ENCODE measurements around the gene TFF1. TPM values are rescaled to one million over a fixed set of nuclear protein-coding genes. Genes with fewer than 3 reads are reported as not detected.
A peak's percentile ranks its signal among the peaks of the same experiment; 100 is the strongest.

TFF1 gene
- total and polyA plus RNA-seq, 2 of the 4 experiments (the other 2 are of a cell fraction), result not detected

DNA sequence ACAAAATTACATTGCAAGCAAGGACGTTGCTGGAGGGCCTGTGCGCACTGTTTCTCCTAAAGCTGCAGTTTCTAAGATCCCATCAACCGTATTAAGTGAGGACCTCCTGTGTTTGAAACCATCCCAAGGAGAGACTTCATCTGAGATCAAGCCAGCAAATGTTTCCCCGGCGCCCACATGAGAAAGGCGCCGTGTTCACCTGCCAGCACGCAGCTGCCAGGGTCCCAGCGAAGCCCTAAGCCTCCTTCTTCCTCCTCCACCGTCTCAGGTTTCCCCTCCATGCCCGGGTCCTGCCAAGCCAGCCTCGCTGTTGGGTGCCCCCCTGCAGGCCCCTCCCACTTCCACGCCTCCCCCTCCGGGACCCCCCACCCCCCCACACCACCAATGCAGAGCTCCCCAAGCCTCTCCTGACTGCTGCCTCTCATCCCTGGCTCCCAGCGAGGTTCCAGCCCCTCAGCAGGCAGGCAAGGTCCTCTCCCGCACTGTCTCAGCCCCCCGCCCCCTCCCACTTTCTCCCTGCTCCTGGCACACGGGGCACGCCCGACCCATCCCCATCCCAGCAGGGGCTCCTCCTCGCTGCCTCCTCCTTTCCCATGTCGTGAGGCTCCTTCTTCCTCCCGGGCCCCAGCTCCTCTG, 8.6 kb upstream of the TFF1 start:
- H4K20me1 ChIP-seq (ENCODE audit: insufficient read depth, low read length), result no peaks in the 10 kb centered on the region
- peaks cover 28% of the 10 kb centered on the region; the same call in 1 of the 2 replicates for H3K27me3 ChIP-seq (ENCODE audit: control insufficient read depth, insufficient read depth, low read length)
- no peak overlapping the region for H2AK5ac ChIP-seq (ENCODE audit: low read depth, low read length)
- no peaks in the 10 kb centered on the region for H3K79me1 ChIP-seq (ENCODE audit: low read depth in 1 of 2, low read length in 2 of 2)
- in situ Hi-C loops (cut with MboI; ENCODE audit: low sequenced_read_pairs), result no loop called here
- no peak overlapping the region for H3K4me2 ChIP-seq (ENCODE audit: low read depth, low read length)
- BruUV-seq (replicated peaks), result no TSS peak
- H4K5ac ChIP-seq (ENCODE audit: low read depth, low read length), result no peak overlapping the region
- ChIA-PET CTCF (no interaction called here), POLR2A (ENCODE audit: unreplicated experiment) (no interaction called here)
- dilution Hi-C loops (cut with HindIII; ENCODE audit: low sequenced_read_pairs, unreplicated experiment), result no loop called here
- no peak overlapping the region for H4K91ac ChIP-seq (ENCODE audit: insufficient read depth, low read depth, low read length)
- H3K9me3 ChIP-seq (ENCODE audit: control insufficient read depth, insufficient read depth, low read length), result no peaks in the 10 kb centered on the region
- no peak overlapping the region for H3K9ac ChIP-seq (ENCODE audit: low read depth, low read length)
- DNase-seq (no peak), ATAC-seq (ENCODE audit: low read depth) (no peak)
- no peak overlapping the region for H4K8ac ChIP-seq (ENCODE audit: low read depth in 2 of 2, low read length in 2 of 2)
- no peak overlapping the region for H3K4ac ChIP-seq (ENCODE audit: low read depth, low read length)
- H2BK120ac ChIP-seq (ENCODE audit: low read depth, low read length), result no peak overlapping the region
- no peak overlapping the region for H3K18ac ChIP-seq (ENCODE audit: low read depth, low read length)
- no peak overlapping the region for H3K14ac ChIP-seq (replicated peaks; ENCODE audit: low read depth, low read length)
- no peaks in the 10 kb centered on the region for H3K9me1 ChIP-seq (ENCODE audit: insufficient read depth, low read length)
- H3K56ac ChIP-seq (ENCODE audit: extremely low read depth, insufficient read depth, low read length), result no peak overlapping the region
- no peak overlapping the region for H2BK20ac ChIP-seq (ENCODE audit: low read depth, low read length)
- no peaks in the 10 kb centered on the region for H3K4me1 ChIP-seq (ENCODE audit: control insufficient read depth, insufficient read depth, low read length)
- no peak overlapping the region for H3K23ac ChIP-seq (ENCODE audit: low read depth, low read length)
- TF ChIP-seq MXI1 (IDR thresholded peaks at IDR 0.05; ENCODE audit: borderline replicate concordance, low read depth, low read length), result no peak
- TF ChIP-seq BHLHE40 (IDR thresholded peaks at IDR 0.05; ENCODE audit: low read depth, low read length), result no peak
- TF ChIP-seq RFX5 (IDR thresholded peaks at IDR 0.05; ENCODE audit: low read depth, low read length), result no peak
- no peak for TF ChIP-seq MAZ (IDR thresholded peaks at IDR 0.05; ENCODE audit: borderline replicate concordance, low read depth, low read length)
- no peak for TF ChIP-seq FOS (IDR thresholded peaks at IDR 0.05; ENCODE audit: low read depth, low read length)
- TF ChIP-seq, protein P1, sequence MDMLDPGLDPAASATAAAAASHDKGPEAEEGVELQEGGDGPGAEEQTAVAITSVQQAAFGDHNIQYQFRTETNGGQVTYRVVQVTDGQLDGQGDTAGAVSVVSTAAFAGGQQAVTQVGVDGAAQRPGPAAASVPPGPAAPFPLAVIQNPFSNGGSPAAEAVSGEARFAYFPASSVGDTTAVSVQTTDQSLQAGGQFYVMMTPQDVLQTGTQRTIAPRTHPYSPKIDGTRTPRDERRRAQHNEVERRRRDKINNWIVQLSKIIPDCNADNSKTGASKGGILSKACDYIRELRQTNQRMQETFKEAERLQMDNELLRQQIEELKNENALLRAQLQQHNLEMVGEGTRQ (IDR thresholded peaks at IDR 0.05; ENCODE audit: low read depth, low read length), result no peak
- TF ChIP-seq, protein P2, sequence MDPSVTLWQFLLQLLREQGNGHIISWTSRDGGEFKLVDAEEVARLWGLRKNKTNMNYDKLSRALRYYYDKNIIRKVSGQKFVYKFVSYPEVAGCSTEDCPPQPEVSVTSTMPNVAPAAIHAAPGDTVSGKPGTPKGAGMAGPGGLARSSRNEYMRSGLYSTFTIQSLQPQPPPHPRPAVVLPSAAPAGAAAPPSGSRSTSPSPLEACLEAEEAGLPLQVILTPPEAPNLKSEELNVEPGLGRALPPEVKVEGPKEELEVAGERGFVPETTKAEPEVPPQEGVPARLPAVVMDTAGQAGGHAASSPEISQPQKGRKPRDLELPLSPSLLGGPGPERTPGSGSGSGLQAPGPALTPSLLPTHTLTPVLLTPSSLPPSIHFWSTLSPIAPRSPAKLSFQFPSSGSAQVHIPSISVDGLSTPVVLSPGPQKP (IDR thresholded peaks at IDR 0.05; ENCODE audit: borderline replicate concordance, low read depth, low read length), result no peak
- no peak for TF ChIP-seq POLR2A (IDR thresholded peaks at IDR 0.05; ENCODE audit: low read depth, low read length)
- TF ChIP-seq CEBPB (IDR thresholded peaks at IDR 0.05; ENCODE audit: low read depth, low read length), result no peak
- no peak for TF ChIP-seq SMC3 (IDR thresholded peaks at IDR 0.05; ENCODE audit: low read depth, low read length)
- TF ChIP-seq MAFK (IDR thresholded peaks at IDR 0.05; ENCODE audit: low read depth, low read length), result no peak
- TF ChIP-seq, protein P3, sequence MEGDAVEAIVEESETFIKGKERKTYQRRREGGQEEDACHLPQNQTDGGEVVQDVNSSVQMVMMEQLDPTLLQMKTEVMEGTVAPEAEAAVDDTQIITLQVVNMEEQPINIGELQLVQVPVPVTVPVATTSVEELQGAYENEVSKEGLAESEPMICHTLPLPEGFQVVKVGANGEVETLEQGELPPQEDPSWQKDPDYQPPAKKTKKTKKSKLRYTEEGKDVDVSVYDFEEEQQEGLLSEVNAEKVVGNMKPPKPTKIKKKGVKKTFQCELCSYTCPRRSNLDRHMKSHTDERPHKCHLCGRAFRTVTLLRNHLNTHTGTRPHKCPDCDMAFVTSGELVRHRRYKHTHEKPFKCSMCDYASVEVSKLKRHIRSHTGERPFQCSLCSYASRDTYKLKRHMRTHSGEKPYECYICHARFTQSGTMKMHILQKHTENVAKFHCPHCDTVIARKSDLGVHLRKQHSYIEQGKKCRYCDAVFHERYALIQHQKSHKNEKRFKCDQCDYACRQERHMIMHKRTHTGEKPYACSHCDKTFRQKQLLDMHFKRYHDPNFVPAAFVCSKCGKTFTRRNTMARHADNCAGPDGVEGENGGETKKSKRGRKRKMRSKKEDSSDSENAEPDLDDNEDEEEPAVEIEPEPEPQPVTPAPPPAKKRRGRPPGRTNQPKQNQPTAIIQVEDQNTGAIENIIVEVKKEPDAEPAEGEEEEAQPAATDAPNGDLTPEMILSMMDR (conservative IDR thresholded peaks at IDR 0.05; ENCODE audit: low read depth, low read length), result no peak
- TF ChIP-seq CHD1 (IDR thresholded peaks at IDR 0.05; ENCODE audit: low read depth, low read length), result no peak
- no peak for TF ChIP-seq NFE2L2 (IDR thresholded peaks at IDR 0.05; ENCODE audit: low read depth, low read length)
- no peak for TF ChIP-seq RCOR1 (IDR thresholded peaks at IDR 0.05; ENCODE audit: insufficient replicate concordance, low read length)
- no peak for TF ChIP-seq RAD21 (IDR thresholded peaks at IDR 0.05; ENCODE audit: low read length)
- intact Hi-C loops (cut with micrococcal nuclease), result no loop called here
- no peak overlapping the region for H2BK15ac ChIP-seq (ENCODE audit: low read depth, low read length)
- no peak overlapping the region for H2AK9ac ChIP-seq (replicated peaks; ENCODE audit: low read depth, low read length, poor library complexity)
- H3K4me3 ChIP-seq (ENCODE audit: insufficient read depth, low read depth, low read length), result no peak overlapping the region
- no peaks in the 10 kb centered on the region for H3K36me3 ChIP-seq (ENCODE audit: control insufficient read depth, insufficient read depth, low read length)
- H2AFZ ChIP-seq (replicated peaks; ENCODE audit: low read length, poor library complexity), result peak overlapping the region; percentile 23
- no peak overlapping the region for H3K27ac ChIP-seq (ENCODE audit: insufficient read depth, low read length)
- H2BK5ac ChIP-seq (ENCODE audit: low read depth, low read length, poor library complexity, severe bottlenecking), result no peak overlapping the region
- WGBS, 2 experiments (ENCODE audit: extremely low coverage in 2 of 2, insufficient read length in 1 of 2), result 13% methylated on average over 6 of the region's 23 CpGs; no CpG with 5 or more reads in 1 of the 2 experiments
